ENCODE results near the gene KPRP.

The KPRP gene

GRCh38 chr1:152801333-152801732 is 43.5 kb downstream of the KPRP start:
- Histone ChIP-seq H3K27me3 (ENCODE audit: insufficient read depth, low read length) (no peaks in the 10 kb centered on the region), H2BK12ac (ENCODE audit: low read length) (no peak overlapping the region), H3K23ac (ENCODE audit: low read length) (no peak overlapping the region), H3K4me2 (ENCODE audit: low read length) (no peak overlapping the region), H3K4me1 (ENCODE audit: control insufficient read depth in 1 of 2, insufficient read depth in 2 of 2, low read length in 2 of 2) (no peaks in the 10 kb centered on the region), H3K9me3 (ENCODE audit: insufficient read depth, low read depth, low read length) (peaks cover 23% of the 10 kb centered on the region), H2AFZ (ENCODE audit: insufficient read depth, low read length, poor library complexity) (no peak overlapping the region), H3K4ac (ENCODE audit: low read depth, low read length) (no peak overlapping the region), H4K8ac (ENCODE audit: low read depth, low read length) (no peak overlapping the region), H2BK120ac (ENCODE audit: insufficient read depth, low read length, poor library complexity) (no peak overlapping the region), H4K12ac (ENCODE audit: low read depth, low read length) (no peak overlapping the region), H3K18ac (ENCODE audit: low read length) (no peak overlapping the region), H3K79me1 (ENCODE audit: low read length) (no peaks in the 10 kb centered on the region), H2BK5ac (ENCODE audit: low read depth, low read length, poor library complexity) (no peak overlapping the region), H3K14ac (ENCODE audit: low read length) (no peak overlapping the region), H3K27ac (ENCODE audit: low read depth, low read length) (no peak overlapping the region), H3K9ac (ENCODE audit: low read length) (no peak overlapping the region), H3K4me3 (ENCODE audit: low read depth, low read length) (no peak overlapping the region), H4K91ac (ENCODE audit: low read depth, low read length) (no peak overlapping the region), H2AK5ac (ENCODE audit: low read length) (no peak overlapping the region), H3K36me3 (ENCODE audit: control insufficient read depth in 1 of 2, insufficient read depth in 2 of 2, low read length in 2 of 2) (no peaks in the 10 kb centered on the region), H3K79me2 (ENCODE audit: control insufficient read depth, insufficient read depth, low read length, poor library complexity) (no peaks in the 10 kb centered on the region)
- WGBS (ENCODE audit: extremely low coverage, insufficient coverage, insufficient read length): no CpG with 5 or more reads among the region's 1 CpG
- DNase-seq: no peak

GRCh38 chr1:152806576-152806975 is 48.8 kb downstream of the KPRP start, which contains the start of gene LCE1C:
Gene LCE1C, minus strand, starts transcription at chr1:152806651. Its CDS starts 1,173 bp downstream, at chr1:152805478.
- H3K4me1 ChIP-seq (ENCODE audit: control insufficient read depth in 1 of 2, insufficient read depth in 2 of 2, low read length in 2 of 2): no peaks in the 10 kb centered on the region
- no peak within 1 kb of the TSS for H2BK12ac ChIP-seq (ENCODE audit: low read length)
- H3K9me3 ChIP-seq (ENCODE audit: insufficient read depth, low read depth, low read length): peaks cover 23% of the 10 kb centered on the region
- H2BK5ac ChIP-seq (ENCODE audit: low read depth, low read length, poor library complexity): no peak within 1 kb of the TSS
- no peak within 1 kb of the TSS for H3K18ac ChIP-seq (ENCODE audit: low read length)
- H3K4me3 ChIP-seq (ENCODE audit: low read depth, low read length): no peak within 1 kb of the TSS
- H3K14ac ChIP-seq (ENCODE audit: low read length): no peak within 1 kb of the TSS
- no peak within 1 kb of the TSS for H4K8ac ChIP-seq (ENCODE audit: low read depth, low read length)
- no peak within 1 kb of the TSS for H3K27ac ChIP-seq (ENCODE audit: low read depth, low read length)
- no peak within 1 kb of the TSS for H3K4ac ChIP-seq (ENCODE audit: low read depth, low read length)
- H3K79me2 ChIP-seq (ENCODE audit: control insufficient read depth, insufficient read depth, low read length, poor library complexity): no peaks in the 10 kb centered on the region
- no peaks in the 10 kb centered on the region for H3K36me3 ChIP-seq (ENCODE audit: control insufficient read depth in 1 of 2, insufficient read depth in 2 of 2, low read length in 2 of 2)
- H3K23ac ChIP-seq (ENCODE audit: low read length): no peak within 1 kb of the TSS
- no CpG with 5 or more reads among the region's 3 CpGs for WGBS (ENCODE audit: extremely low coverage, insufficient coverage, insufficient read length)
- no peak within 1 kb of the TSS for H2AFZ ChIP-seq (ENCODE audit: insufficient read depth, low read length, poor library complexity)
- H3K79me1 ChIP-seq (ENCODE audit: low read length): no peaks in the 10 kb centered on the region
- no peak within 1 kb of the TSS for H2AK5ac ChIP-seq (ENCODE audit: low read length)
- no peaks in the 10 kb centered on the region for H3K27me3 ChIP-seq (ENCODE audit: insufficient read depth, low read length)
- no peak within 1 kb of the TSS for H4K91ac ChIP-seq (ENCODE audit: low read depth, low read length)
- DNase-seq: no peak
- no peak within 1 kb of the TSS for H3K4me2 ChIP-seq (ENCODE audit: low read length)
- H3K9ac ChIP-seq (ENCODE audit: low read length): peak within 1 kb of the TSS; percentile 18
- no peak within 1 kb of the TSS for H4K12ac ChIP-seq (ENCODE audit: low read depth, low read length)
- no peak within 1 kb of the TSS for H2BK120ac ChIP-seq (ENCODE audit: insufficient read depth, low read length, poor library complexity)

- Histone ChIP-seq H2BK5ac (ENCODE audit: low read depth, low read length, poor library complexity) (no peak overlapping the region), H3K27me3 (ENCODE audit: insufficient read depth, low read length) (no peaks in the 10 kb centered on the region), H2BK120ac (ENCODE audit: insufficient read depth, low read length, poor library complexity) (no peak overlapping the region), H3K36me3 (ENCODE audit: control insufficient read depth in 1 of 2, insufficient read depth in 2 of 2, low read length in 2 of 2) (no peaks in the 10 kb centered on the region), H3K18ac (ENCODE audit: low read length) (no peak overlapping the region), H3K4me2 (ENCODE audit: low read length) (no peak overlapping the region), H3K14ac (ENCODE audit: low read length) (no peak overlapping the region), H2AFZ (ENCODE audit: insufficient read depth, low read length, poor library complexity) (no peak overlapping the region), H3K79me1 (ENCODE audit: low read length) (no peaks in the 10 kb centered on the region), H2AK5ac (ENCODE audit: low read length) (no peak overlapping the region), H3K23ac (ENCODE audit: low read length) (no peak overlapping the region), H3K9me3 (ENCODE audit: insufficient read depth, low read depth, low read length) (peaks cover 16% of the 10 kb centered on the region), H4K8ac (ENCODE audit: low read depth, low read length) (no peak overlapping the region), H3K27ac (ENCODE audit: low read depth, low read length) (no peak overlapping the region), H2BK12ac (ENCODE audit: low read length) (no peak overlapping the region), H3K4ac (ENCODE audit: low read depth, low read length) (no peak overlapping the region), H4K91ac (ENCODE audit: low read depth, low read length) (no peak overlapping the region), H3K9ac (ENCODE audit: low read length) (no peak overlapping the region), H3K79me2 (ENCODE audit: control insufficient read depth, insufficient read depth, low read length, poor library complexity) (no peaks in the 10 kb centered on the region), H3K4me1 (ENCODE audit: control insufficient read depth in 1 of 2, insufficient read depth in 2 of 2, low read length in 2 of 2) (no peaks in the 10 kb centered on the region), H3K4me3 (ENCODE audit: low read depth, low read length) (no peak overlapping the region), H4K12ac (ENCODE audit: low read depth, low read length) (no peak overlapping the region)
- DNase-seq: no peak
- WGBS (ENCODE audit: extremely low coverage, insufficient coverage, insufficient read length): no CpG with 5 or more reads among the region's 2 CpGs
Measured at GRCh38 chr1:152811050-152811449, 53.2 kb downstream of the KPRP start.

All from trophoblast cell (in vitro differentiated cells and primary cell).